ENCODE results near the gene DCP1B.
A peak's percentile ranks its signal among the peaks of the same experiment; 100 is the strongest.

The DCP1B gene

GRCh38 chr12:2004113-2004929, at the start of gene DCP1B:
DCP1B (minus strand) TSS chr12:2004457; CDS start chr12:2004431, 26 bp downstream.
- peak; percentile 77 to 83 (median 81) for DNase-seq (ENCODE audit: low read depth in 3 of 3, low spot score in 1 of 3)

- no peak for DNase-seq (ENCODE audit: low read depth in 3 of 3, low spot score in 1 of 3)
Measured at GRCh38 chr12:2053691-2054090, 49.4 kb upstream of the DCP1B start.

DNA sequence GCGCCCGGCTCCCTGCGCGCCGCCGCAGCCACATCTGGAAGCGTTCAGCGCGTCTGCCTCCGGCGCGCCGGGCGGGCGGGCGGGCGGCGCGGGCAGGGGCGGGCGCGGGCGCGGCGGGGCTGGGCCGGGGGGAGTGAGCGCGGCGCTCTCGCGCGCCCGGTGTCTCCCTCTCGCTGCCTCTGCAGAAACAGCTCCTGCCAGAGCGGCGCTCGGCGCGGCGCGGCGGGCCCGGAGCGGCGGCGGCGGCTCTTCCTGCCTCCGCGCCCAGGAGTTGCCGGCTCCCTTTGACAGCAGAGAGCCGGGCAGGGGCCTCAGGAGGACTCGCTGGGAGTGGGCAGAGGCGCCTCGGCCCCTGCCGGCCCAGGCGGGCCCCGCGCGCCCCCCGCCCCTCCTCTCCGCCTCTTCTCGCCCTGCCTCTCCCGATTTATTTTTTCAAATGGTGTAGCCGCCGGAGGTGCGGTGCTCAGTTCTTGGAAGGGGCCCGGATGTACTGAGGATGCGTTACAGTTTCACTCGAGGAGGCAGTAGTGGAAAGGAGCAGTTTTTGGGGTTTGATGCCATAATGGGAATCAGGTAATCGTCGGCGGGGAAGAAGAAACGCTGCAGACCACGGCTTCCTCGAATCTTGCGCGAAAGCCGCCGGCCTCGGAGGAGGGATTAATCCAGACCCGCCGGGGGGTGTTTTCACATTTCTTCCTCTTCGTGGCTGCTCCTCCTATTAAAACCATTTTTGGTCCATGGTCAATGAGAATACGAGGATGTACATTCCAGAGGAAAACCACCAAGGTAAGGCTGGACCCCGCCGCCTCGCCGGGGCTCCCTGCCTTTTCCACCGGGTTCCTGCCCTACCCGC, 48.8 kb upstream of the DCP1B start, which contains the start of gene CACNA1C:
Gene CACNA1C (plus strand): TSS at position 162 of the 853 bp plus-strand sequence. CDS start 576 bp downstream, at position 738.
- peak in 1 of 3 donors; percentile 21 for DNase-seq (ENCODE audit: low read depth in 3 of 3, low spot score in 1 of 3)

DNA sequence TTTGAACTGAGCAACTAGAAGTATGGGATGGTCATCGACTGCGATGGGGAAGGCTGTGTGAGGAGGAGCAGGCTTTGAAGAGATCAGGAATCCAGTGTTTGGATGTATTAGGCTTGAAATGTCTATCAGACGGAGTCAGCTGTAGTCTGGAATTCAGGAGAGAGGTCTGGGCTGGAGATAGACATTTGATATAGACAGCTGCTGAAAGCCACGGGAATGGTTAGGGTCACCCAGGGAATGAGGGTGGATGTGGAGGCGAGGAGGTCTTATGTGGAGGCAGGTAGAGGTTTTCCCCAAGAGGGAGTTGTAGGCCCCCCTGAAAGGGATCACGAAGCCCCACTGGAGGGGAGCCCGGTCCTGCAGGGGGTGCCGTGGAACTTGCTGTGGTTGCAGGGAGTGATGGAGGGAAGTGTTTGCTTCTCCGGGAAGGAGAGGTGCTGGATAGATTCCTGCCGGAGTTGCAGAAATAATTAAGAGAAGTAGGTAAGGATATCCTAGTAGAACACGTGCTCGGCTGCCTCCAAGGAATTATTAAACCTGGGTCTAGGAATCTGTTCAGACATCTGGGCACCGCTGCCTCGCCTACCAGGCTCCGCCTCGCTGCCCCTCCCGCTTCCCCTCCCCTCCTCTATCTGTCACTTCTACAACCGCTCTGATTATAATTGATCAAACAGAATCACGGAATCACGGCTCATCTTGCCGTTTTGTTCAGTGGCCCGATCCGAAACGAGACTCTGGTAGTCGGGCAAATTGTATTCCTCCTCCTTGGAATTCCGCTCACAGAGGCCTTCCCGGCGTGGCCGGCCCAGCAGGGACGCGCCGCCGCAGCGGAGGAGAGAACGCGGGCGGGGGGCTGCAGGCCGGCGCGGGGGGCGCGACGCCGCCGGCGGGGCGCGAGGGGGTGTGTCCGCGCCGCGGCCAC, 47.7 kb upstream of the DCP1B start:
- no peak for DNase-seq (ENCODE audit: low read depth in 3 of 3, low spot score in 1 of 3)

GRCh38 chr12:2049604-2050540, 45.6 kb upstream of the DCP1B start:
- no peak for DNase-seq (ENCODE audit: low read depth in 3 of 3, low spot score in 1 of 3)

GRCh38 chr12:2047752-2048151, 43.5 kb upstream of the DCP1B start:
- no peak for DNase-seq (ENCODE audit: low read depth in 3 of 3, low spot score in 1 of 3)

DNA sequence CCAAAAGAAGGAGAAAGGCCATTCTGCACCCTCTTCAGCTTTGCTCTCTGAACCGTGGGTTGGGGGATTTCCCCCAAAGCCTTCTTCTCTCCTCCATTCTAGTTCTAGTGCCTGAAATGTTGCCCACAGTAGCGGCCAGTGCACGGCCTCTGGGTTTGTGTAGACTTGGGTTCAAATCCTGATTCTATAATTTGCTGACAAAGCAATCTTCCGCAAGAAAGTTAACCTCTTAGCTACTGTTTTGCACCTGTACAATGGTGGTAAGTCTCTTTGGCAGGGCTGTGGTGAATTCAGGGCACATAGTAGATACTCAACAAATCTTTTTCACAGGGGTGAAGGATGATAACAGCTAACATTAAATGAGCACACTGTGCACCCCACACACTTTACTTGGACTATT, 42.7 kb upstream of the DCP1B start:
- no peak for DNase-seq (ENCODE audit: low read depth in 3 of 3, low spot score in 1 of 3)

DNA sequence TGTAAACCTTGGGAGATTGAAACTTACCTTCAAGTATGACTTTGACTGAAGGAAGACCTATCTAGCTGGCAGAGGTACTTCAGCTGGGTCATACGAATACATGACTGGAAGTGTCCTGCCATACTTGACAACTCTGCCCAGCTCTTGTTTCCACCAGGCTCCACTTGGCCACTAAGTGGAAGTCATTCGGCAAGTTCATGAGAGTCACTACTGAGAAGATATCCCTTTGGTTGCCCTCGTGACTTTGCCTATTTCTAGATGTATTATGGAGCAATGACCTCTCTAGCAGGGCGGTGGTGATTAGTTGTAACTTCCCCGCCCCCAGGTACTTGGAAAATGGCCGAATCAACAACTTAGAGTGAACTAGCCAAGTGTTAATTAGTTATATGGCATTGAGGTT, 39.9 kb upstream of the DCP1B start:
- DNase-seq (ENCODE audit: low read depth in 3 of 3, low spot score in 1 of 3) = no peak

DNA sequence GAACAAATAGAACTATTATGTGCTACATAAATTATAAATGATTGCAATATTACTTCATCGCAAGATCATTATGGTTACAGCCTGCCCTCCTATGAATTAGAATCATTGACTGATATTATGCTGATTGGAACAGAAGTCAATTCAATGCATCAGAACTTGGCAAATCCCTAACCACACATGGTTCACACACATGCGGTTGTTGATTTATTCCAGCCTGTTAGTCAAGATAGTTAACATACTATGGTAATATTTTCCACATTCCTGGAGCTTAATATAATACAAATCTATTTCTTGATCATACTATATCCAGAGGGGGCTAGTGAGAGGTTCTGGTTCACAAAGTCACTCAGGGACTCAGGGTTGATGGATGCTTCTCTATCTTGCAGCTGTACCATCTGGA, 38.8 kb upstream of the DCP1B start:
- no peak for DNase-seq (ENCODE audit: low read depth in 3 of 3, low spot score in 1 of 3)

DNA sequence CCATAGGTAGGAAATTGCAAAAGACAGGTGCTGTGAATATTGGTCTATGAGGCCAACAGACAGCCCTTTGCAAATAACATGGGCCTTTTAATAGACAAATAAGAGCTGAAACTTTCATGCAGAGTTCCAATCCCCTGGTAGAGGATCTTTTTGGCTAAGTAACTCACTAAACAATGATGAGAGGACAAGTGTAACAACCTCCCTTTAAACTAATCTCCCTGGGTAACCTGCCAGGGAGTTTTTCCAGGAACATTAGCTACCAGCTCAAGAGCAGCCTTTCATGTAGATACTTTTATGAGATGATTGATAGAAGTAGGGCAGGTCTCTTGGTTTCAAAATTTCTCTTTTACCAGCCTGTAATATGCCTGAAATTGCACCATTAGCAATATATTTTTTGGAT, 34.8 kb upstream of the DCP1B start:
- no peak for DNase-seq (ENCODE audit: low read depth in 3 of 3, low spot score in 1 of 3)

DNA sequence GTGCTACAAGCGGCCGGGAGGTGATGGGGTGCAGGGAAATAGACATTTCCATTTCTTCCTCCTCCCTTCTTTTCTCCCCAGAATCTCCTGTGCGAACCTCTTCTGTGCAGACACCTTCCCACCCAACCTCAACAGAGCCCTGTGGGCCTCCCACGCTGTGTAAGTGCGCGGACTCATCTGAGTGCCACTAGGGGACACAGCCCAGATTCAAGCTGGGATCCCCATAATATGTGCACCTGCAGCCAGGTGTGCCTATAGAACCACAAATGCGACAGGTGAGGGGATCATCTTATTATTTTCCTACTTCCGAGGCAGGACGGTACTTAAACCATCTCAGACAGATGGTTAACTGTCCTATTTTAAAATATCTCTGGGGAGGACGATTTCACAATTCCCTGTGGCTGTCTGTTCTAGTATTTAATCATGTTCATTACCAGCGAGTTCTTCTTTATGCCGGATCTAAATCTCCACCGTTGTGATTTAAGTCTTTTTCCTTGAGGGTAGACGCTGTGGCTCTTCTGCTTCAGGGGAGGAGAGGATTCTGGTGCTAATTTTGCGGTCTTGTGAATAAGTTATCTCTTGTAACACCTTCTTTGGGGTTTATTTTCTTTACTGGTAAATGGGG, 31.3 kb upstream of the DCP1B start:
- DNase-seq (ENCODE audit: low read depth in 3 of 3, low spot score in 1 of 3) = no peak

DNA sequence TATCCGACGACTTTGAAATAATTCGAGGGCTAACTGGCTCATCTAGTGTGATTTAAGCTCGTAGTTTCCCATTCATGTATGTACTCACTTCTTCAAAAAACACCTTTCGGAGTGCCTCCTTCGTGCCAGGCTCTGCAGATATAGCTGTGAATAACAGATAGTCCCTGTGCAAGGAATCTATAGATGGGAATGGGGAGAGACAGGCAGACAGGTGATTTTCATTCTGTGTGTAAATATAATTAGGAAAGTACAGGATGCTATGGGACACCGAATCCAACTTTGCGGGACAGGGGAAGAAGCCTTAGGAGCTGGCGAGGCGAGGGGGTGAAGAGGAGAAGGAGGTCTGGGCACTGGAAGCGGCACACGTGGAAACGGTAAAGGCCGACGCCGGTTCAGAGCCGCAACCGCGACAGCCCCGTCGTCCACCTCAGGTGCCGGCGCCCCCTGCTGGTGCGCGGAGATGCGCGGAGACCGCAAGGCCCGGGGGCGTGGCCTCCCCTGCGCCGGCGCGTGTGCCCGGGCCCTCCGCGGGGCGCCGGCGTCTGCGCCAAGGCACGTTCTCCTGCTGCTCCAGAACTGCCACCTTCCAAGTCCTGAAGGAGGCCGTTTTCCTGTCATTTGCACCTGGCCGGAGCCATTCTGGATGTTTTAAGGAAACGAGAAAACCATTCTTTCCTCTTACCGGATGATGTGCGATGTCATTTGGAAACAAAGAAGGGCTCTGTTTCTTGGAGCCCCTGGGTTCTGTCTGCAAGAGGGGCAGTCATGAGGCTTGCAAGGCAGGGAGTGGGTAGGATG, 30.6 kb upstream of the DCP1B start:
- DNase-seq (ENCODE audit: low read depth in 3 of 3, low spot score in 1 of 3) = peak; percentile 58 to 87 (median 73)

- DNase-seq (ENCODE audit: low read depth in 3 of 3, low spot score in 1 of 3) = no peak
Measured at GRCh38 chr12:2032506-2032905, 28.2 kb upstream of the DCP1B start.

GRCh38 chr12:2029851-2030250, 25.6 kb upstream of the DCP1B start:
- no peak for DNase-seq (ENCODE audit: low read depth in 3 of 3, low spot score in 1 of 3)

DNA sequence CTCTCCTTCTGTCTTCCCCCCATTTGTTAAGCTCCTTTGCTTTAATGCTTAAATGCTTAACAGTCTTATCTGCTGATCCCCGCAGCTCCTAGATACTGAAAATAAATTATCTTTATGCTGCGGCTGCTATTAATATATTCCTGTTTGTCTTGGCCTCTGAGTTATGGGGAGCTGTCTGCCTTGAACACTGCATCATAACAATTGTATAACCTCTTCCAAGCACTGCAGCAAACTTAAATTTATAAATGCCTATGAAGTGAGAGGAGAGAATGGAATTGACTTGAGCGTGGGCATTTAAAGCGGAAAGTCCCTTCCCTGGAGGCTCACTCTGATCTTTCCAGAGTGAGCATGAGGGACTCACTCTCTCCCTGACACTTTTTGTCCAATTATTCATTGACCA, 23.1 kb upstream of the DCP1B start:
- DNase-seq (ENCODE audit: low read depth in 3 of 3, low spot score in 1 of 3) = no peak

DNA sequence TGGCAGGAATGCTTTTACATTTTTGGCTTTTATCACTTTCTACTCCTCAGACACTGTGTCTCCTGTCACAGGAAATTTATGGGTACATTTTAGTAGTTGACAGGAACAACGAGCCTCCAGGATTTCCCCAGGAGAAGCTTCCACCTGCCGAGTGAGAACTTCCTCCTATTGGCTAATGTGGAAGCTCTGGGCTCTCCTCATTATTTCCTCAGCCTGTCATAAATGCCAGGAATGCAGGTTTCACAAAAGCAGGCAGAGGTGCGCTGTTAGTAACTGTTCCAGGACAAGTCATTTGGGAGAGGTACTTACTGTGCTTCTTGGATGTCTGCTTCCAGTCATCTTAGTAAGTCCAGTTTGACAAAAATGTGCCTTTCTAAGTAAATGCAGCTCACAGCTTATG, 19.1 kb upstream of the DCP1B start:
- no peak for DNase-seq (ENCODE audit: low read depth in 3 of 3, low spot score in 1 of 3)

GRCh38 chr12:2020511-2020910, 16.3 kb upstream of the DCP1B start:
- no peak for DNase-seq (ENCODE audit: low read depth in 3 of 3, low spot score in 1 of 3)

DNA sequence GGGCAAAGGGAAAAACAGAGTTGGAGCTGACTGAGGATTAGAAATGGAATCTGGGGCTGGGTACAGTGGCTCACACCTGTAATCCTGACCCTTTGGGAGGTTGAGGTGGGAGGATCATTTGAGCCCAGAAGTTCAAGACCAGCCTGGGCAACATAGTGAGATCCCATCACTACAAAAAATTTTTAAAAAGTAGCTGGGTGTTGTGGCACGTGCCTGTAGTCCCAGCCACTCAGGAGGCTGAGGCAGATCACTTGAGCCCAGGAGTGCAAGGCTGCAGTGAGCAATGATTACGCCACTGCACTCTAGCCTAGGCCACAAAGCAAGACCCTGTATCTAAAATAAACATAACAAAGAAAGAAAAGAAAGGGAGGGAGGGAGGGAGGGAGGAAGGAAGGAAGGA, 14.9 kb upstream of the DCP1B start:
- no peak for DNase-seq (ENCODE audit: low read depth in 3 of 3, low spot score in 1 of 3)

GRCh38 chr12:2018391-2018790, 14.1 kb upstream of the DCP1B start:
- DNase-seq (ENCODE audit: low read depth in 3 of 3, low spot score in 1 of 3) = no peak
